Aorta (tissue), 5 donors: ENCODE results near the gene MRPL54. TPM values are rescaled to one million over a fixed set of nuclear protein-coding genes. Genes with fewer than 3 reads are reported as not detected.
"Not testable (repeated sequence)": the region's sequence is repeated elsewhere in the genome, so short reads cannot be mapped to it uniquely, and the experiment has no call there.

Source experiments
- ATAC-seq: fragments of 200-7000 bp; cut with Tn5 transposase; one replicate; pipeline ENCODE4 v1.9.1; 2022; ENCODE audit warnings: moderate library complexity; ENCODE audit not compliant: low FRiP score
- DNase-seq, 2 donors: peaks; one replicate each; pipeline ENCODE4 v3.0.0-alpha.2; 2020
- H3K27ac ChIP-seq, 2 donors: one replicate each; pipeline ENCODE4 v1.5.1; 2013; ENCODE audit warnings: low read length in 2 of 2, mild to moderate bottlenecking in 2 of 2, moderate library complexity in 2 of 2, control low read depth in 1 of 2, inconsistent platforms in 1 of 2, low read depth in 1 of 2
- H3K27me3 ChIP-seq, 2 donors: one replicate each; pipeline ENCODE4 v1.6.1; 2013; ENCODE audit warnings: control low read depth in 1 of 2, low read length in 1 of 2, mild to moderate bottlenecking in 1 of 2, moderate library complexity in 1 of 2; ENCODE audit not compliant: insufficient read depth in 2 of 2, control insufficient read depth in 1 of 2
- H3K36me3 ChIP-seq, 2 donors: one replicate each; pipeline ENCODE4 v1.6.1; 2013; ENCODE audit warnings: control low read depth in 1 of 2, low read length in 1 of 2, mild to moderate bottlenecking in 1 of 2; ENCODE audit not compliant: insufficient read depth in 2 of 2, control insufficient read depth in 1 of 2
- H3K4me1 ChIP-seq, 2 donors: one replicate each; pipeline ENCODE4 v1.6.1; 2013; ENCODE audit warnings: low read length in 2 of 2, control low read depth in 1 of 2, mild to moderate bottlenecking in 1 of 2, moderate library complexity in 1 of 2; ENCODE audit not compliant: insufficient read depth in 2 of 2, control insufficient read depth in 1 of 2
- H3K4me3 ChIP-seq, 2 donors: one replicate each; pipeline ENCODE4 v1.5.1; 2013; ENCODE audit warnings: low read length in 2 of 2, control low read depth in 1 of 2, mild to moderate bottlenecking in 1 of 2
- H3K9me3 ChIP-seq: one replicate; pipeline ENCODE4 v1.6.1; 2013; ENCODE audit warnings: mild to moderate bottlenecking, low read length; ENCODE audit not compliant: control insufficient read depth
- WGBS, 2 donors: extraction: QIAGEN DNeasy Blood & Tissue Kit; methylation state at CpG; one replicate each; pipeline ENCODE4 v1.1.7; 2013; 5-methylcytosine and 5-hydroxymethylcytosine counted together
- intact Hi-C, 2 donors: fragments of 100-400 bp; cut with DNase I; formaldehyde crosslinking; loops; one replicate each; pipeline versions ENCODE4 v1.14.2 to v1.15.0; 2022
- polyA plus RNA-seq, 2 donors: library from polyadenylated mRNA; stranded (reverse); fragments of 200-250 nt; gene quantifications; one replicate each; pipeline ENCODE4 v1.2.3, GENCODE V29; 2013
- total RNA-seq, 2 donors: library from RNA; stranded (reverse); fragmentation: NEBNext Ultra II Directional; extraction: Animal tissue kit (Norgen Biotek cat#: 25700); gene quantifications; one replicate each; pipeline ENCODE4 v1.2.1, GENCODE V29; 2021
- donor health status: healthy with polysubstance abuse.
- donor health status: Bipolar disorder and iron deficiency.
- donor health status: DM: no; HTN: no; CAD: no.
- donor health status: DM: no; HTN: no; CAD: no.
- donor health status: DM: yes; HTN: yes; CAD: no.

MRPL54 gene
- total and polyA plus RNA-seq, 4 donors: 39.6 to 125 (median 64.7) TPM

DNA sequence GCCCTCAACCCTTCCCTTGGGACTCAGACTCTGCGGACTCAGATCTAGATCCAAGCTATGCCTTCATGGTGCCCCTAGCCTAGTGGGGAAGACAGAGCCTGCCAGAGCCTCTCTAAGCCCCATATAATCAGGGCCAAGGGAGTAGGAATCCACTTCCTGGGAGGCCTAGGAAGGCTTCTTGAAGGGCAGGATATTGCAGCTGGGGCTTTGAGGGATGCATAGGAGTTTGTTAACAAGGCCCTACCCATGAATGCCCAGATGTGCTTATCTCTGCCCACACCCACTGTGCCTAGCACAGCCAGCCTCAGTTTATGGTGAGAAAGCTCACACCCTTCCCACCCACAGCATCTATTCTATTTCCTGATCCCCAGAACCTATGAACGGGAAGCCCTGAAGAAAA lies 12.3 kb upstream of the MRPL54 start:
- intact Hi-C loops: no loop called here
- 96 to 98% methylated on average over 2 of the region's 2 CpGs for WGBS, 2 donors
- H3K36me3 ChIP-seq: no peaks in the 10 kb centered on the region

DNA sequence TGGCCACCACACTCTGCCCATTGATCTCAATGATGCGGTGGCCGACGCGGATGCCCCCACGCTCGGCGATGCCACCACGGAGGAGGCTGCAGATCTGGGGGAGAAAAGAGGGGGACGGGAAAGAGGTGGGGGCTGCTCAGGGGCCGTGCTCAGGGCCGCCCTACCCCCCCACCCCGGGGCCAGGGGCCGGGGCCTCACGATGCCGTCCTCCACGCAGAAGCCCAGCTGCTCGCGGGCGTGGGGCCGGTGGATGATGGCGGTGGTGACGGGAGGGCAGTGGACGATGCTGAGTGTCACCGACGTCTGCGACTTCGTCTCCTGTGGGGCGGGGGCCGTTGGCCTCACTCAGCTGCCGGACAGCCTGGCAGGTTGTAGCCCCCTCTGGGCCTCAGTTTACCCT lies 11.2 kb upstream of the MRPL54 start:
- no peak overlapping the region for H3K27ac ChIP-seq
- no peaks in the 10 kb centered on the region for H3K36me3 ChIP-seq
- WGBS, 2 donors: 92 to 94% methylated on average over 29 to 30 of the region's 30 CpGs
- H3K9me3 ChIP-seq: no peaks in the 10 kb centered on the region
- no peak for ATAC-seq
- H3K4me3 ChIP-seq: no peak overlapping the region
- no peaks in the 10 kb centered on the region for H3K4me1 ChIP-seq
- DNase-seq: no peak
- H3K27me3 ChIP-seq: no peaks in the 10 kb centered on the region
- intact Hi-C loops: no loop called here

More for the DNA sequence above, 12.3 kb upstream of the MRPL54 start:
- H3K27me3 ChIP-seq: no peaks in the 10 kb centered on the region
- H3K27ac ChIP-seq: no peak overlapping the region
- H3K4me1 ChIP-seq: no peaks in the 10 kb centered on the region
- DNase-seq (no peak), ATAC-seq (no peak)
- H3K4me3 ChIP-seq: no peak overlapping the region
- H3K9me3 ChIP-seq: no peaks in the 10 kb centered on the region

DNA sequence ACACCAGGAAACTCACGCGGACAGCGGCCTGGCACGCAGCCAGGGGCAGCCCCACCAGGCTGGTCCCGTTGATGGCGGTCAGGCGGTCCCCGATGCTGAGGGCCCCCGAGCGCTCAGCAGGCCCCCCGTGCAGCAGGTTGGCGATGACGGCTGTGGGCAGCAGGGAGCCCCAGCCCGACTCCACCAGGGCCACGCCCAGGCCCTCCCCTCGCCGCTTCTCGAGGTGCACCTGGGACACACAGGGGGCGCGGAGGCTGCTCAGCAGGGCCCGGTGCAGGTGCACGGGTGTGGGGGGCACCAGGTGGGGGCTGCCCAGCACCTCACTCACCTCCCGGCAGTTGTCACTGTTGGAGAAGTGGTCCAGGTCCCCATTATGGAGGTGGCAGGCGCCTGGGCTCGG lies 10.0 kb upstream of the MRPL54 start:
- Histone ChIP-seq H3K4me3 (no peak overlapping the region), H3K9me3 (no peaks in the 10 kb centered on the region), H3K27ac (no peak overlapping the region), H3K4me1 (no peaks in the 10 kb centered on the region), H3K27me3 (no peaks in the 10 kb centered on the region), H3K36me3 (no peaks in the 10 kb centered on the region)
- DNase-seq (no peak), ATAC-seq (no peak)
- WGBS, 2 donors: 82 to 84% methylated on average over 20 to 25 of the region's 25 CpGs
- intact Hi-C loops: no loop called here

DNA sequence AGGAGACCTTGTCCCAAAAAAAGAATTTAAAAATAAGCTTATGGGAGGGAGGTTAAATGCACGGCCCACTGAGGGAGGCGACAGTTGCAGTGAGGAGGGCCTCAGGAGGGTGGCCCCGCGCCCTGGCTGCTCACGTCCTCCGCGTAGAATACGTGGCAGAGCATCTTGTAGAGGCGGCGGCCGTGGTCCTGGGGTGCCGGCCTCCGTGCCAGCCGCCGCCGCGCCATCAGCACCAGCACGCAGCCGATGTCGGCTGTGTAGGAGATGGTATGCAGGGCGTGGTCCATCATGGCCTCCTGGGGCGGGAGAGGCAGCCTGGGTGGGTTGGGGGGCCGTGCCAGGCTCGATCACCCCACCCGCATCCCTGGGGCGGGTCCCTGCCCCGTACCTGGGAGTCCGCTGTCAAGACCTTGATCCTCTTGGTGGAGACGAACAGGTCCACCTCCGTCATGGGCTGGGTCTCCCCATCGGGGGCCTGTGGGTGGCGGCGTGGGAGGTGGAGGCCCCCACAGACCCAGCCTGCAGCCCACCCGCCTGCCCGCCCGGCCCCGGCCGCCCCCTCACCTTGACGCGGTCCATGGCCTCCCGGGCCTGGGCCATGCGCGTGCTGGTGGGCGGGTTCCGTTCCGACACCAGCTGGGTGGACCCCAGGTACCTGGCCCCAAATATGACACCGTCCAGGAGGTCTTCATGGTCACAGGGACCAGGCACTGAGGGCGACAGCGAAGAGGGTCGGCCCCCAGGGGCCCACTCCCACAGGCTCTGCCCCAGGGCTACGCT lies 8.7 kb upstream of the MRPL54 start:
- no peaks in the 10 kb centered on the region for H3K36me3 ChIP-seq
- ATAC-seq: peak; percentile 26
- intact Hi-C loops: no loop called here

DNA sequence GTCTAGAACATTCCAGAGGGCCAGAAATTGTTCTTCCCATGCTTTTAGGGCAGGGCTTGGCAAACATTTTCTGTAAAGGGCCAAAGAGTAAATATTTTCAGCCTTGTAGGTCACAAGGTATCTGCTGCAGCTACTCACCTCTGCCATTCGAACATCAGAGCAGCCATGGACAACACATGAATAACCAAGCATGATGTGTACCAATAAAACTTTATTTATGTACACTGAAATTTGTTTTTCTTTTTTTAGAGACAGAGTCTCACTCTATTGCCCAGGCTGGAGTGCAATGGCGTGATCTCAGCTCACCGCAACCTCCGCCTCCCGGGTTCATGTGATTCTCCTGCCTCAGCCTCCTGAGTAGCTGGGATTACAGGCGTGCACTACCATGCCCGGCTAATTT lies 4.8 kb upstream of the MRPL54 start:
- H3K4me1 ChIP-seq, H3K9me3 ChIP-seq, H3K4me3 ChIP-seq, H3K27ac ChIP-seq, DNase-seq, H3K27me3 ChIP-seq, ATAC-seq, intact Hi-C loops, H3K36me3 ChIP-seq: not testable (repeated sequence)
- 98 to 99% methylated on average over 7 of the region's 7 CpGs for WGBS, 2 donors

More for the DNA sequence above, 8.7 kb upstream of the MRPL54 start:
- DNase-seq: no peak
- Histone ChIP-seq H3K4me3 (no peak overlapping the region), H3K9me3 (no peaks in the 10 kb centered on the region), H3K4me1 (no peaks in the 10 kb centered on the region), H3K27me3 (no peaks in the 10 kb centered on the region), H3K27ac (no peak overlapping the region)
- WGBS, 2 donors: 95% methylated on average over 50 to 51 of the region's 51 CpGs

DNA sequence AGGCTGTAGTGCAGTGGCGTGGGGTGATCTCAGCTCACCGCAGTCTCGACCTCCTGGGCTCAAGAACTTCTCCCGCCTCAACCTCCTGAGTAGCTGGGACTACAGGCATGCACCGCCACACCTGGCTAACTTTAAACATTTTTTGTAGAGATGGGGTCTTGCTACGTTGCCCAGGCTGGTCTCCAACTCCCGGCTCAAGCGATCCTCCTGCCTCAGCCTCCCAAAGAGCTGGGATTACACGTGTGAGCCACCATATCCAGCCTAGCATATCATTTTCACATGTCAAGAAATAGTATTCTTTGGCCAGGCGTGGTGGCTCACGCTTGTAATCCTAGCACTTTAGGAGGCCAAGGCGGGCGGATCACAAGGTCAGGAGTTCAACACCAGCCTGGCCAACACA lies 4.2 kb upstream of the MRPL54 start:
- ATAC-seq, H3K27me3 ChIP-seq, H3K4me1 ChIP-seq, H3K36me3 ChIP-seq, H3K4me3 ChIP-seq, intact Hi-C loops, H3K27ac ChIP-seq, H3K9me3 ChIP-seq, DNase-seq: not testable (repeated sequence)
- 96 to 98% methylated on average over 13 of the region's 13 CpGs for WGBS, 2 donors

DNA sequence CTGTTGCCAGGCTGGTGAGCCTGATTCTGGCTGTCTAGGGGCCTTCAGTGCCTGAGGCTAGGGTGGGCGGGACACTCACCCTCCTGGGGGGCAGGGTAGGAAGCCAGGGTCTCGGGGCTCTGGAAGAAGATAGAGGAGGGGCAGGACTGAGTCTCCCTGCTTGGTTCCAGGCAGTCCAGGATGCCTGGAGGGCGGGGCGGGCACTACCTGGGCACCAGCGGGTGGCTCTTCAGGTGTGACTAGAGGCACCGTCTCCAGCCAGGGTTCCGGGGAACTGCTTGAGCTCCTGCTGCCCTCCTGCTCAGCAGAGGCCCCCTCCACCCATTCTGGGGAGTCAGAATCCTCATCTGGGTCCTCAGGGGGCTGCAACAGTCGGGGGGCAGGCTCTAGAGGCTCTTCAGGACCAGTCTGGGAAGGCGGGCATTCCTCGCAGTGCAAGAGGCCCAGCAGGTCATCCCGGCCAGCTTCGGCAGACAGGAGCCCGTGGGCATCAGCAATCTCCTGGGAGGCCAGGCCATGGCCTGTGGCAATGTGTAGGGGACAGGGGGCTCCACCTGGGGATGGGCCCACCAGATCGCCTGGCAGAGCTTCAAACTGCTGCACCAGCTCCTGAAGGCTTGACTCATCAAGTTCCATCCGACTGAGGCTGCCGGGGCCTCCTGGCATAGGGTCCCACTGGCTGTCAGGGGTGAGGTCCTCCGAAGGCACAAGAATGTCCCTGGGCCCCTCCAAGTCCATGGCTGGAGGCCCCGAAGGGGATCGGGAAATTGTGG lies 2.8 kb upstream of the MRPL54 start:
- Histone ChIP-seq H3K4me1 (no peaks in the 10 kb centered on the region), H3K27ac (no peak overlapping the region), H3K36me3 (no peaks in the 10 kb centered on the region), H3K27me3 (no peaks in the 10 kb centered on the region), H3K4me3 (no peak overlapping the region), H3K9me3 (no peaks in the 10 kb centered on the region)
- ATAC-seq (no peak), DNase-seq (no peak)
- intact Hi-C loops: loop anchor here in 1 of 2 donors (5.0 kb wide), 2 partner anchors 213 to 228 kb away; partner anchors contain the start of genes DAPK3 and EEF2
- WGBS, 2 donors: 85 to 86% methylated on average over 19 of the region's 19 CpGs

DNA sequence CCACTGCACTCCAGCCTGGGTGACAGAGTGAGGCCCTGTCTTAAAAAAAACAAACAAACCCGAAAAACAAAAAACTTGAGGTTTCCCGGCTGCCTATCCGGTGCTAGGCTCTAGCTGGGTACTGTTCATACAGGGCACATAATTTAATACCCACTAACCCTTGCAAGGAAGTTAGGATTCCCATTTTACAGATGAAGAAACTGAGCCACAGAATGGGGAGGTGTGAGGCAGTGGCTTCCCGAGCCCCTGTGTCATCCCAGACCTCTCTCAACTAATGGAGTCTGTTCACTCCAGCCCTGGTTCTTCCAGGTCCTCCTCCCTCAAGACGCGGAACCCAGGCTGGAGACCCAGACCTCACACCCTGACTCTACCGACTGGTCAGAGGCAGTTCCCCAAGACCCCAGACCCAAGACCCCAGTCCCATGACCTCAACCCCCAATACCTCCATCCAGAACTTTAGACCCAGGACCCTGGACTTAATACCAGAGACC lies 1.6 kb upstream of the MRPL54 start:
- H3K27me3 ChIP-seq: no peaks in the 10 kb centered on the region
- 18 to 22% methylated on average over 7 of the region's 7 CpGs for WGBS, 2 donors
- ATAC-seq: no peak
- H3K27ac ChIP-seq: peak overlapping the region in 1 of 2 donors; percentile 56
- DNase-seq: no peak
- H3K9me3 ChIP-seq: no peaks in the 10 kb centered on the region
- H3K4me1 ChIP-seq: no peaks in the 10 kb centered on the region
- intact Hi-C loops: loop anchor here in 1 of 2 donors (5.0 kb wide), 2 partner anchors 211 to 226 kb away; partner anchors contain the start of genes DAPK3 and EEF2
- H3K4me3 ChIP-seq: peak overlapping the region; percentile 64 to 98
- no peaks in the 10 kb centered on the region for H3K36me3 ChIP-seq
